Hematopoietic multipotent progenitor cell treated with erythropoietin and hydrocortisone succinate and interleukin-3 and kit ligand, for 6 days (in vitro differentiated cells): ENCODE data around the gene RNF217.
"Not testable (repeated sequence)": the region's sequence is repeated elsewhere in the genome, so short reads cannot be mapped to it uniquely, and the experiment has no call there.

Experiments
- DNase-seq: peaks from one replicate; pipeline ENCODE4 v3.0.0-alpha.2; 2015

RNF217 gene

GRCh38 chr6:125102411-125102810 lies 140.2 kb downstream of the RNF217 start:
- DNase-seq: no peak

GRCh38 chr6:125102891-125103290 lies 140.7 kb downstream of the RNF217 start:
- no peak for DNase-seq

- DNase-seq: no peak
Measured at GRCh38 chr6:125104425-125104824, 142.2 kb downstream of the RNF217 start.

DNA sequence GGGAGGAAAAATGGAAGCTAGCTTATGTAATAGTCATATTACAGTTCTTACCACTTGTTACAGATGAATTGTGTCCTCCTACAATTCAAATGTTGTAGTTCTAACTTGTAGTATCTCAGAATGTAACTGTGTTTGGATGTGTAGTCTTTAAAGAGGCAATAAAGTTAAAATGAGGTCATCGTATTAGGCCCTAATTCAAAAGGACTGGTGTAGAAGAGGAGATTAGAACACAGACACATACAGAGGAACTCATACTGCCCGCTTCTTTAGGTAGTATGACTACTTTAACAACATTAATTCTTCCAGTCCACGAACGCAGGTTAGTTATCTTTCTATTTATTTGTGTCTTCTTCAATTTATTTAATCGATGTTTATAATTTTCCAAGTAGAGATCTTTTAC lies 144.8 kb downstream of the RNF217 start:
- no peak for DNase-seq

DNA sequence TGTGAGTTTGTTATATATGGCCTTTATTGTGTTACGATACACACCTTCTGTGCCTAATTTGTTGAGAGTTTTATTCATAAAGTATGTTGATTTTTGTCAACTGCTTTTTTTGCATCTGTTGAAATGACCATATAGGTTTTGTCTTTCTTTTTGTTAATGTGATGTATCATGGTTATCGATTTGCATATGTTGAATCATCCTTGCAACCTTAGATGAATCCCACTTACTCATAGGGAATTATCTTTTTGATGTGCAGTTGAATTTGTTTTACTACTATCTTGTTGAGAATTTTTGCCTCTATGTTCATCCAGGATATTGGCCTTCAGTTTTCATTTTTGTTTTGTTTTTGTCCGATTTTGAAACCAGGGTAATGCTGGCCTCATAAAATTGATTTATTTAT lies 145.7 kb downstream of the RNF217 start:
- DNase-seq: no peak

DNA sequence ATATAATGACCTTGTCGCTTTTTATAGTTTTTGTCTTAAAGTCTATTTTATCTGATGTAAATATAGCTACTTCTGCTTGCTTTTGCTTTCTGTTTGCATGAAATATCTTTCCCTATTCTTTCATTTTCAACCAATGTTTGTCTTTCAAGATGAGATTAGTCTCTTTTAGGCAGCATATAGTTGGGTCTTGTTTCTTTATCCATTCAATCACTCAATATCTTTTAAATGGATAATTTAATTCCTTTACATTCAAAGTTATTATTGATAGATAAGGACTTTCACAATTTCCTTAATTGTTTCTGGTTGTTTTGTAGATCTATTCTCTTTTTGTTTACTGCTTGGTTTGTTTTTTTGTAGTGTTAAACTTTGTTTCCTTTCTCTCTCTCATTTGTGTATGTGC lies 147.8 kb downstream of the RNF217 start:
- no peak for DNase-seq

DNA sequence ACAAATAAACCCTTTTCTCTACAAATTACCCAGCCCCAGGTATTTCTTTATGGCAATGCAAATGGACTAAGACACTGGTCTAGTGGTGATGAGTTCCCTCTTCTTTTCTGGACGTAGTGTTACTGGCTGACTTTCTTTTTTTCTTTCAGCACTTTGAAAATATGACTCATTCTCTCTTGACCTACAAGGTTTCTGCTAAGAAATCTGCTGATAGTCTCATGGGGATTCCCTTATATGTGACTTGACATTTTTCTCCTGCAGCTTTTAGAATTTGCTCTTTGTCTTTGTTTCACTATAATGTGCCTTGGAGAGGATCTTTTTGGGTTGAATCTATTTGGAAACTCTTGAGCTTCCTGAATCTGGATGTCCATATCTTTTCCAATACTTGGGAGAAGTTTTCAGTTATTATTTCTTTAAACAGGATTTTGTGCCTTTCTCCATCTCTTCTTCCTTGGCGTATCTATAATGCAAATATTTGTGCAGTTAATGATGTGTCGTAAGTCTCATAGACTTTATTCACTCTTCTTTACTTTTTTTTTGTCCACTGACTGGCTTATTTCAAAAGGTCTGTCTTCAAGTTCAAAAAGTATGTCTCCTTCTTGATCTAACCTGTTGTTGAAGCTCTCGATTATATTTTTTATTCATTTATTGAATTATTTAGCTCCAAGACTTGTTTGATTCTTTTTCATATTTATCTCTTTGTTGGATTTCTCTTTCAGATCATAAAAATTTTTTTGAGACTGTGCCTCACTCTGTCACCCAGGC lies 149.2 kb downstream of the RNF217 start:
- DNase-seq: no peak

DNA sequence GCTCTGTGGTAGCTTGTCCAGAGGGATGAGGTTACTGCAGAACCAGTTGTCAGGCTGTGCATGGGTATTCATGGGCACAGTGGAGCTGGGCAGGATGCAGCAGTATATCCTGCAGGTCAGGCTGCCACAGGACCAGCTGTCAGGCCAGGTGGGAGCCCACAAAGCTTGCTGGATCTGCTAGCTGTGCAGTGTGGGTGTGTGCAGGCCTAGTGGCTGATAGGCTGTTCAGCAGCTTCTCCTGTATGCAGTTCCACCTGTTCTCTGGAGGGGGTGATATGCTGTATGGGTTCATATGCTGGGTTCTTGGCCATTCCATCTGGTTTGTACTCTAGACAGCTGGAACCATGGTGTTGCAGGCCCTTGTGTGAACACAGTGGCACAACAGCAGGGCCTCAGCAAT lies 150.7 kb downstream of the RNF217 start:
- DNase-seq: no peak

- peak; percentile 78 for DNase-seq
Measured at GRCh38 chr6:125114248-125114858, 152.1 kb downstream of the RNF217 start.

DNA sequence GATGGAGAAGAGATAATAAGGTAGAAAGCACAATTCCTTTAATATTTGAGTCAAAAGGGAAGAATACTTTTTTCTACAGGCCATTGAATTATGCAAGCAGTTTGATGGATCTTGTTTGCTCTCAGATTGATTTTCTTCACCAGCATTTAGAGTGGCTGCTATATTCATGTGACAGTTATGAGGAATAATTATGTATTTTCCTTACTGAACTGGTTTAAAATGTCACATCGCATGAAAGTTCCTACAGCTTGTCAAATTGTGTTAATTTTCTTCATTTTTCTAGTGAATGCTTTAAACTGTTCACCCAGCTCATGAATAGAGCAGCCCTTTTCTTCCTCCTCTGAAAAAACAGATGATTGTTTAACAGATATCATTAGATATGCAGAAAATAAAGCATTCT lies 153.9 kb downstream of the RNF217 start:
- no peak for DNase-seq

DNA sequence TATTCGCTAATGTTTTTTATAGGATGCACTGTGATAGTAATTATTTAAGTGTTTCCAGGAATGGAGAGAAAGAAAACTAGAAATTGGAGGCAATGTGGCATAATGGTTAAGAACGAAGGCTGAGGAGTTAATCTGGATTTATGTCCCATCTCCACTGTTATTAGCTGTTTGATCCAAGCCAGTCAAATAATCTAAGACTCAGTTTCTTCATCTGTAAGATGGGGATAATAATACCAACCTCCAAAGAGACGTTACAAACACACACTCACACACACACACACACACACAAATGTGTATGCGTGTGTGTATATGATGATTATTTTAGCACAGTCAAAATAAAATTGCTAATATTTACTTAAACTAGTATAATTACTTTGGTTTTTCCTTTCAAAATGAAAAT lies 154.5 kb downstream of the RNF217 start:
- no peak for DNase-seq

- DNase-seq: no peak
Measured at GRCh38 chr6:125117818-125118217, 155.6 kb downstream of the RNF217 start.

GRCh38 chr6:125120054-125120590 lies 157.9 kb downstream of the RNF217 start:
- DNase-seq: no peak

GRCh38 chr6:125121894-125122293 lies 159.7 kb downstream of the RNF217 start:
- DNase-seq: no peak

GRCh38 chr6:125123051-125123450 lies 160.8 kb downstream of the RNF217 start:
- no peak for DNase-seq

GRCh38 chr6:125123468-125124048 lies 161.3 kb downstream of the RNF217 start:
- DNase-seq: no peak

- DNase-seq: no peak
Measured at GRCh38 chr6:125124049-125124669, 161.9 kb downstream of the RNF217 start.

DNA sequence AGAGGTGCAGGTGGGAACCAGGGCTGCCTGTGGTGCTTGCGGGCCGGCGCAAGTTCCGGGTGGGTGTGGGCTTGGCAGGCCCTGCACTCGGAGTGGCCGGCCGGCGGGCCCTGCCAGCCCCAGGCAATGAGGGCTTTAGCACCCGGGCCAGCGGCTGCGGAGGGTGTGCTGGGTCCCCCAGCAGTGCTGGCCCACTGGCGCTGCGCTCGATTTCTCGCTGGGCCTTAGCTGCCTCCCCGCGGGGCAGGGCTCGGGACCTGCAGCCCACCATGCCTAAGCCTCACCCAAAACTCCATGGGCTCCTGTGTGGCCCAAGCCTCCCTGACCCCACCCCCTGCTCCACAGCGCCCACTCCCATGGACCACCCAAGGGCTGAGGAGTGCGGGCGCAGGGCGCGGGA lies 163.6 kb downstream of the RNF217 start:
- not testable (repeated sequence) for DNase-seq

- DNase-seq: no peak
Measured at GRCh38 chr6:125129354-125129753, 167.1 kb downstream of the RNF217 start.

DNA sequence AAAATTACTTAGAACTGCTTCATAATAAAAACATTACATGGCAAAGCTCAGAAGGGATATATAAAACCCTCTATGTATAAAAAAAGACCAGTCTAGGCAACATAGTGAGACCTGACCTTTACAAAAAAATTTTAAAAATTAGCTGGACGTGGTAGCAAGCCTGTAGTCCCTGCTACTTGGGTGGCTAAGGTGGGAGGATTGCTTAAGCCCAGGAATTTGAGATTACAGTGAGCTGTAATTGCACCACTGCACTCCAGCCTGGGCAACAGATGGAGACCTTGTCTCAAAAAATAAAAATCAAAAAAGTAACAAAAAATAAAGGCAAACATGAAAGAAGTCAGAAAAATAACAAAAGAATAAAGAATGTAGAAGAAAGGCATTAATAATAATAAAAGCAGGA lies 169.8 kb downstream of the RNF217 start:
- no peak for DNase-seq

GRCh38 chr6:125136378-125136777 lies 174.1 kb downstream of the RNF217 start:
- no peak for DNase-seq

GRCh38 chr6:125138083-125138482 lies 175.8 kb downstream of the RNF217 start:
- no peak for DNase-seq

DNA sequence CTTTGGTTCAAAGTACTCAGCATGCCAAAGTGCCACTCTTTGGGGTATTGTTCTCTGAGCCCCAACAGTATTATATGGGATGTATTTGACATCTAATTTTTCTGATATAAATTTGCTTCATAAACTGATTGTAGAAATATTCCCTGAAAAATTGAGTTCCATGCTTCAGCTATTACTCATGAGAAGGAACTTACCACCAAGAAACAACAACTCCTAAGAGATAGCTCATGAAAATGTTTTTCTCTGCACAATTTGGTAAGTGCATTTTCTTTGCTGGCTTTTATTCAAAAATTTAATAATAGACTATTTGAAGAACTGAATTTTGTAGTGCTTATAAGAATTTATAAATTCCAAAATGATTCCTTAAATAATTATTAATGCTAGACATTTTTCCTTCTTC lies 178.6 kb downstream of the RNF217 start:
- DNase-seq: no peak
